Gastroesophageal sphincter (tissue), 4 donors: ENCODE measurements around the gene FGFRL1. TPM values are rescaled to one million over a fixed set of nuclear protein-coding genes. Genes with fewer than 3 reads are reported as not detected.
A peak's percentile ranks its signal among the peaks of the same experiment; 100 is the strongest.

Experiments used
- ATAC-seq: fragments of 150-250 bp; one replicate; pipeline ENCODE4 v1.9.1; 2016; ENCODE audit warnings: mild to moderate bottlenecking, moderate library complexity
- H3K27ac ChIP-seq, 4 donors: fragments of 200-600 bp; sonication (generic) in 3 of 4; 1 replicate in 3 of 4; 2 replicates in 1 of 4; pipeline ENCODE4 v1.5.1; 2016 to 2019
- H3K27me3 ChIP-seq: fragments of 200-600 bp; sonication (generic); one replicate; pipeline ENCODE4 v1.5.1; 2019
- H3K36me3 ChIP-seq, 2 donors: fragments of 200-600 bp; sonication (generic); one replicate each; pipeline ENCODE4 v1.5.1; 2019; ENCODE audit warnings: control low read depth in 1 of 2
- H3K4me1 ChIP-seq, 3 donors: fragments of 200-600 bp; sonication (generic); 1 replicate in 2 of 3; 2 replicates in 1 of 3; pipeline ENCODE4 v1.5.1; 2016 to 2019; ENCODE audit warnings: control low read depth in 2 of 3
- H3K4me3 ChIP-seq, 2 donors: fragments of 200-600 bp; sonication (generic); one replicate each; pipeline ENCODE4 v1.5.1; 2019; ENCODE audit warnings: mild to moderate bottlenecking in 1 of 2, moderate library complexity in 1 of 2
- H3K9me3 ChIP-seq, 3 donors: fragments of 200-600 bp; sonication (generic); one replicate each; pipeline ENCODE4 v1.5.1; 2017 to 2019; ENCODE audit warnings: control low read depth in 2 of 3
- EP300 ChIP-seq: sonication (generic); formaldehyde crosslinking; IDR thresholded peaks from one replicate; pipeline ENCODE4 v1.6.1; 2017; ENCODE audit warnings: antibody characterized with exemption, mild to moderate bottlenecking
- POLR2A ChIP-seq, 2 donors: fragments of 450-650 bp; IDR thresholded peaks; one replicate each; pipeline ENCODE4 v1.6.1; 2017; ENCODE audit warnings: antibody characterized with exemption in 2 of 2, mild to moderate bottlenecking in 2 of 2, moderate library complexity in 1 of 2
- POLR2AphosphoS5 ChIP-seq: sonication (generic); formaldehyde crosslinking; IDR thresholded peaks from one replicate; pipeline ENCODE4 v1.6.1; 2017; ENCODE audit warnings: antibody characterized with exemption
- WGBS, 2 donors: methylation state at CpG; one replicate each; pipeline ENCODE4 v1.1.5; 2018; ENCODE audit warnings: low coverage in 1 of 2; 5-methylcytosine and 5-hydroxymethylcytosine counted together
- total RNA-seq, 4 donors: library from RNA; depleted of rRNA; stranded (reverse); fragments of >200 nt; gene quantifications; one replicate each; pipeline ENCODE4 v1.1.0, GENCODE V29; 2016
- TF ChIP-seq, protein P1 (sequence below), 4 experiments: fragments of 200-600 bp in 2 of 4; fragments of 450-650 bp in 2 of 4; sonication (generic) in 1 of 4; IDR thresholded peaks; one replicate each; pipeline ENCODE4 v1.5.1; 2017 to 2019; ENCODE audit warnings: antibody characterized with exemption in 4 of 4, mild to moderate bottlenecking in 2 of 4, moderate library complexity in 2 of 4

Gene FGFRL1
- total RNA-seq, 4 donors from 2014 or later = 21.9 to 36.8 (median 25.4) TPM

DNA sequence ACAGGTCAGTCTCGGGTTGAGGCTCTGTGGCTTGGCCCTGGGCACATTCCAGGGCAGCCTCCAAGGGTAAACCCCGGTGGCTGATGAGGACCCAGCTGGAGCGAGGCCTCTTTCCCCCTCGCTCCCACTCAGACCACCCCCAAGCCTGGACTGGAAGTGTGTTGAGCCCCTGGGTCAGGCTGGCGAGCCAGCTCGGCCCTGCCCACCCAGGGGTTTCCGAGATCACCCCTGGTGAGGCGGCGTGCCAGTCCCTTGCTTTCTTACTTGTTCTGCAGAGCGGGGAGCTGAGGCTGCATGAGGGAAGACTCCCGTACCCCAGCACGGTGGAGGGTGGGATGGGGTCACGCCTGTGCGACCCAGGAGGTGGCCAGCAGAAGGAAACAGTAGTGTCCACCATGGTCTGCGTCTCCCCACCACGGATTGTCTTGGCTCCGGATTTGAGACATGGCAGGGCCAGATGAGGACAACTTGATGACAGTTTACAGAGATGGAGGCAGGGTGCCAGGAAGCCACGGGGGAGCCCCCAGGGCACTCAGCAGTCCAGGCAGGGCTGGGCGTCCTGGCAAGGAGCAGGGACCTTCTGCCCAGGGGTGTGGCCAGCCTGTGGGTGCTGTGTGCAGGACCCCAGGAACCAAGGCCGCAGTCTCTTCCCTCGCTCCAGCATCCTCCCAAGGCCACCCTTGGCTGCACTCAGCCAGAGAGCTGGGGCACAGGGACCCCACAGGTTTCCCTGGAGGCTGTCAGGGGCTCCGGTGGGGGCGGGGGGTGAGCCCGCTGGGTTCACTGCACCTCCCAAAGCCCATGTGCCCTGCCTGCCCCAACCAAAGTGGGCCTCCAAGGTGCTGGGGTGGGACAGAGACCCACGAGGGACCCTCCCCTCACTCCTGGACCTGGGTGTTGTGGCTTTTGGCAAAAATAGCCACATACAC is 6.6 kb upstream of the FGFRL1 start:
- Histone ChIP-seq H3K4me1 (peaks cover 0 to 33% (median 23%) of the 10 kb centered on the region in 3 donors), H3K36me3 (no peaks in the 10 kb centered on the region), H3K27me3 (peaks cover 87% of the 10 kb centered on the region), H3K27ac (no peak overlapping the region), H3K4me3 (no peak overlapping the region), H3K9me3 (no peaks in the 10 kb centered on the region)
- WGBS, 2 donors = 30% methylated on average over 2 of the region's 25 CpGs; no CpG with 5 or more reads in 1 of the 2 donors
- ATAC-seq = no peak
- TF ChIP-seq POLR2AphosphoS5 = no peak

DNA sequence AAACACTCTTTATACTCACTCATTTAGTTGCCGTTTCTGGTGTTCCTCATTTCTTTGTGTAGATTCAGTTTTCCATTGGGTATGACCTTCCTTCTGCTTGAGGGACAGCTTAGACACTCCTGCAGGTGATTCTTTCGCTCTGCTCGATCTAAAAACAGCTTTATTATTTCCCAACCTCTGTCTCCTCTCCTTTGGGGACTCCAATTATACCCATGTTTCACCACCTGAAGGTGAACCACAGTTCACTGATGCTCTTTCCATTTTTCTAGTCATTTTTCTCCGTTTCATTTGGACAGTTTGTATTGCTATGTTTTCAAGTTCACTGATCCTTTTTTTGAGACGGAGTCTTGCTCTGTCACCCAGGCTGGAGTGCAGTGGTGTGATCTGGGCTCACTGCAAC is 4.6 kb upstream of the FGFRL1 start:
- H3K4me3 ChIP-seq = no peak overlapping the region
- no peaks in the 10 kb centered on the region for H3K9me3 ChIP-seq
- peaks cover 67% of the 10 kb centered on the region for H3K27me3 ChIP-seq
- TF ChIP-seq POLR2A (IDR thresholded peaks at IDR 0.05) = no peak
- WGBS, 2 donors = 82 to 88% methylated on average over 3 to 5 of the region's 5 CpGs
- no peak overlapping the region for H3K27ac ChIP-seq
- H3K36me3 ChIP-seq = no peaks in the 10 kb centered on the region
- H3K4me1 ChIP-seq = peaks cover 0 to 43% (median 35%) of the 10 kb centered on the region in 3 donors
- no peak for ATAC-seq

DNA sequence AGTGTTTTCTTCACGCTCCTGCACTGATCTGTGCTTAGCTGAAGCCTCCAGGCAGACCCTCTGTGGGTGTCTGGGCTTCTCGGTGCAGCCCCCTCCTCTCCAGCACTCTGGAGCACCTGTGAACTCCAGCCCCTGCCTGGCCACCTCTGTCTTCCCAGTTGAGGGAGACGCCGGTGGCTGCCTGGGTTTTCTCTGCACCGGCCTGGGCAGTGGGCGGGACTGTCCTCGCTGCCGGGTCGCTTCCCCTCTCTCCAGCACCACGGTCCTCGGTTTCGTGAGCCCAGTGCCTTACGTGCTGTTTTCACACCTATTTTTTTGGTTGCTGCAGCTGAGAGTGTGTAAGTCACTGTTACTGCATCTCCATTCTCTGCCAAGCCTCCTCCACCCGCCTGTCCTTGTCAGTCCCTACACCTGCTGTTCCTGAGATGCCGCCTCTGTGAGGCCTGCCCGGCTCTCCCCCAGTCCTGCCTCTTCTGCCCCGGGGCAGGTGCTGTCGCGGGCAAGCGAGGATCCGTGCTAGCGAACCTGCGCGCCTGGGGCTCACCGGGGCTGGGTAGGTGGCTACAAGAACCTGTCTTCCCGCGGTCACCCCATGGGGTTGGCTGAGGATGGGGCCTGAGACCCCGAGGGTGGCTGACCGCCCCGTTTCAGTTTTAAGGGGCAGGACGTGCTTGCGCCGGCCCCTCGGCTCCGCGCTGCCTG is 2.4 kb upstream of the FGFRL1 start:
- no peaks in the 10 kb centered on the region for H3K36me3 ChIP-seq
- no peak for ATAC-seq
- peak overlapping the region; percentile 43 to 75 for H3K4me3 ChIP-seq
- TF ChIP-seq, protein P1, sequence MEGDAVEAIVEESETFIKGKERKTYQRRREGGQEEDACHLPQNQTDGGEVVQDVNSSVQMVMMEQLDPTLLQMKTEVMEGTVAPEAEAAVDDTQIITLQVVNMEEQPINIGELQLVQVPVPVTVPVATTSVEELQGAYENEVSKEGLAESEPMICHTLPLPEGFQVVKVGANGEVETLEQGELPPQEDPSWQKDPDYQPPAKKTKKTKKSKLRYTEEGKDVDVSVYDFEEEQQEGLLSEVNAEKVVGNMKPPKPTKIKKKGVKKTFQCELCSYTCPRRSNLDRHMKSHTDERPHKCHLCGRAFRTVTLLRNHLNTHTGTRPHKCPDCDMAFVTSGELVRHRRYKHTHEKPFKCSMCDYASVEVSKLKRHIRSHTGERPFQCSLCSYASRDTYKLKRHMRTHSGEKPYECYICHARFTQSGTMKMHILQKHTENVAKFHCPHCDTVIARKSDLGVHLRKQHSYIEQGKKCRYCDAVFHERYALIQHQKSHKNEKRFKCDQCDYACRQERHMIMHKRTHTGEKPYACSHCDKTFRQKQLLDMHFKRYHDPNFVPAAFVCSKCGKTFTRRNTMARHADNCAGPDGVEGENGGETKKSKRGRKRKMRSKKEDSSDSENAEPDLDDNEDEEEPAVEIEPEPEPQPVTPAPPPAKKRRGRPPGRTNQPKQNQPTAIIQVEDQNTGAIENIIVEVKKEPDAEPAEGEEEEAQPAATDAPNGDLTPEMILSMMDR (IDR thresholded peaks at IDR 0.05) = no peak
- no peak for TF ChIP-seq EP300
- TF ChIP-seq POLR2A (IDR thresholded peaks at IDR 0.05) = no peak
- no peak for TF ChIP-seq POLR2AphosphoS5
- H3K27ac ChIP-seq = peak overlapping the region in 3 of 4 donors; percentile 47 to 76 (median 69)
- peaks cover 46% of the 10 kb centered on the region for H3K27me3 ChIP-seq
- peaks cover 0 to 44% (median 25%) of the 10 kb centered on the region in 3 donors for H3K4me1 ChIP-seq
- WGBS, 2 donors = 10% methylated on average over 7 of the region's 36 CpGs; no CpG with 5 or more reads in 1 of the 2 donors
- H3K9me3 ChIP-seq = no peaks in the 10 kb centered on the region

DNA sequence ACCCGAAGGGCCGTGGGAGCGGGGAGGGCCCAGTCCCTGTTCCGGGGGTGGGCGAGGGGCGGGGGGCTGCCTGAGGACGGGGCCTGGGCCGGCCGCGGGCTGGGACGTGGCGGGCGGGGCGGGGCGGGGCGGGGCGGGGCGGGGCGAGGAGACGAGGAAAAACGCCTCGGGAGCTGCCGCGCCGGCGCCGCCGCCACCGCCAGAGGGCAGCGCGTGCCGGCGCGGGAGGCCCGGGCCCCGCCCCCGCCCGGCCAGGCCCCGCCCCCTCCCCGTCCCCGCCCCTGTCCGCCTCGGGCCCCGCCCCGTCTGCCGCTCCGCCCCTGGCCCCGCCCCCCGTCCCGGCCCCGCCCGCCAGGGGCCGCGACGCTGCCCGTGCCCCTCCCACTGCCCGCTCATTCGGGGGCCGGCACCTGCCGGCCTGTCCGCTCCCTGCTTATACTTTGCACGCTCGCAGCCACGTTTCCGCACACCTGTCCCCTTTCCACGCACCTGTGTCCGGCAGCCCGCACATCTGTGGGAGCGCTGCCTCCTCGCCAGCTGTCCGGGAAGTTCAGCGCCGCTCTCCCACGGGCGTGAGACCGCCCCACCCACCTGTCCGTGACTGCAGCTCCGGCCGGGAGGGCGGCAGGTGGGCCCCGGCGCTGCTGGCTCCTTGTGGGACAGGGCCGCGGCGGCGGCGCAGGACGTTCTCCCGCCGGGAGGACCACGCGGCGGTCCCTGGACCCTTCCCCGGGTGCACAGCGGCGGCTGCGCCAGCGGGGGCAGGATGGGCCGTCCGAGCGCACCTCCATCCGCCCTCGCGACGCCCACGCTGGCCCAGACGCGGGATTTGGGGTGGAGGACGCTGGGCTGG is 1.7 kb upstream of the FGFRL1 start:
- 0% methylated on average over 4 of the region's 109 CpGs; no CpG with 5 or more reads in 1 of the 2 donors for WGBS, 2 donors
- peak overlapping the region; percentile 0 to 87 (median 80) for H3K27ac ChIP-seq
- H3K27me3 ChIP-seq = peaks cover 38% of the 10 kb centered on the region
- TF ChIP-seq, protein P1 (IDR thresholded peaks at IDR 0.05) = peak in 2 of 4 experiments; percentile 42 to 47
- no peak for TF ChIP-seq POLR2A (IDR thresholded peaks at IDR 0.05)
- H3K9me3 ChIP-seq = no peaks in the 10 kb centered on the region
- H3K4me1 ChIP-seq = peaks cover 0 to 50% (median 25%) of the 10 kb centered on the region in 3 donors
- no peaks in the 10 kb centered on the region for H3K36me3 ChIP-seq
- H3K4me3 ChIP-seq = peak overlapping the region; percentile 46 to 75
- peak; percentile 58 for ATAC-seq

DNA sequence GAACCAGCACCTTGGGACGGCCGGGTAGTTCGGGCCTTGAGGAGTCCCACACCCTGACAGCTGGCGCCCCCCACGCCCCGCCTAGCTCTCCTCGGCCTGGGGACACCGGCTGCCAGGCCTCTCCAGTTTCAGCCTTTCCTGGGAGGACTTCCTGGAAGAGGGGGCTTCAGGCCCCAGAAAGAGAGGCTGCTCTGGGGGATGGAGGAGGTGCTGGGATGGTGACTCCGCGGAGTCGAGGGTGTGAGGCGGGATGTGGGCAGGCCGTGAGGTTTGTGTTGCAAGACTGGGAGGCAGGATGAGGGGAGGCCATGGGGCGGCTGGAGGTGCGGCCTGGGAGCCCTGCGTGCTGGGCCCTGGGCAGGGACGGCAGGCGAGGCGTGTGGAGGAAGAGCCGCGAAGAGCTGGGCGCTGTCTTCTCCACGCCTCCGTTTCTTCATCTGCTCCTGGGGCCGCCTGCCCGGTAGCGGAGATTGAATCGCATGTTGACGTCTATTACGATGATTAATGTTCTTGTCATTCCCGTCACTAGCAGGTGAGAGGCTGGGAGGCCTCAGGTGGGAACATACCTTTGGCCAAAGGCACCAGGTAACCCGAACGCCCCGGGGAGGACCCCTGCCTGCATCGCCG is 918 bp upstream of the FGFRL1 start:
- peaks cover 0 to 57% (median 25%) of the 10 kb centered on the region in 3 donors for H3K4me1 ChIP-seq

More for the DNA sequence above, 918 bp upstream of the FGFRL1 start:
- 3% methylated on average over 12 of the region's 36 CpGs; no CpG with 5 or more reads in 1 of the 2 donors for WGBS, 2 donors
- Histone ChIP-seq H3K27me3 (peaks cover 31% of the 10 kb centered on the region), H3K27ac (peak overlapping the region; percentile 3 to 87 (median 80)), H3K4me3 (peak overlapping the region; percentile 46 to 75), H3K36me3 (no peaks in the 10 kb centered on the region), H3K9me3 (no peaks in the 10 kb centered on the region)
- ATAC-seq = peak; percentile 66
- TF ChIP-seq, protein P1 (IDR thresholded peaks at IDR 0.05) = peak in 1 of 4 experiments; percentile 1
- TF ChIP-seq POLR2A (IDR thresholded peaks at IDR 0.05) = no peak
- TF ChIP-seq POLR2AphosphoS5 = no peak
